Stimulated activated CD8-positive, alpha-beta memory T cell treated with anti-CD3 and anti-CD28 coated beads, Interleukin-4, amount 100 ng/mL, for 4 hours (primary cell): ENCODE results near the gene SOX8.

Source experiments
- DNase-seq, 2 donors: peaks; one replicate each; pipeline ENCODE4 v3.0.0-alpha.2; 2020; ENCODE audit warnings: low read depth in 2 of 2, low spot score in 1 of 2

Gene SOX8

GRCh38 chr16:1003391-1004347 is 22.1 kb downstream of the SOX8 start:
- DNase-seq, result no peak

- no peak for DNase-seq
Measured at GRCh38 chr16:1005286-1005685, 23.7 kb downstream of the SOX8 start.

- DNase-seq, result no peak
Measured at GRCh38 chr16:1006781-1007180, 25.2 kb downstream of the SOX8 start.

GRCh38 chr16:1007284-1007850 is 25.8 kb downstream of the SOX8 start:
- no peak for DNase-seq

- no peak for DNase-seq
Measured at GRCh38 chr16:1008085-1008484, 26.5 kb downstream of the SOX8 start.

- DNase-seq, result no peak
Measured at GRCh38 chr16:1009358-1010150, 28.0 kb downstream of the SOX8 start.

GRCh38 chr16:1010251-1010650 is 28.7 kb downstream of the SOX8 start:
- no peak for DNase-seq

GRCh38 chr16:1010815-1011214 is 29.2 kb downstream of the SOX8 start:
- DNase-seq, result no peak

- no peak for DNase-seq
Measured at GRCh38 chr16:1011316-1012082, 29.9 kb downstream of the SOX8 start.

- DNase-seq, result no peak
Measured at GRCh38 chr16:1012135-1012534, 30.6 kb downstream of the SOX8 start.

- no peak for DNase-seq
Measured at GRCh38 chr16:1012722-1013592, 31.4 kb downstream of the SOX8 start.

GRCh38 chr16:1013593-1013900 is 32.0 kb downstream of the SOX8 start:
- DNase-seq, result no peak

GRCh38 chr16:1014221-1014620 is 32.7 kb downstream of the SOX8 start:
- DNase-seq, result no peak

GRCh38 chr16:1014771-1015495 is 33.4 kb downstream of the SOX8 start:
- no peak for DNase-seq

GRCh38 chr16:1018447-1019198 is 37.1 kb downstream of the SOX8 start:
- DNase-seq, result no peak

GRCh38 chr16:1019231-1020090 is 37.9 kb downstream of the SOX8 start:
- no peak for DNase-seq

- no peak for DNase-seq
Measured at GRCh38 chr16:1020091-1020399, 38.5 kb downstream of the SOX8 start.

GRCh38 chr16:1020591-1020990 is 39.0 kb downstream of the SOX8 start:
- DNase-seq, result no peak
